GM12892 (cell line): ENCODE results near the gene SLC27A4.

Experiments
- POLR2A ChIP-seq: IDR thresholded peaks from 2 replicates; pipeline ENCODE4 v1.6.1; 2011; ENCODE audit warnings: low read depth, low read length, control low read depth
- POLR2AphosphoS5 ChIP-seq: IDR thresholded peaks from 2 replicates; pipeline ENCODE4 v1.6.1; 2011; ENCODE audit warnings: low read depth, low read length, control low read depth

GRCh38 chr9:128370367-128370751 lies 30.0 kb downstream of the SLC27A4 start:
- TF ChIP-seq POLR2A (no peak), POLR2AphosphoS5 (no peak)
